Stimulated activated CD8-positive, alpha-beta memory T cell treated with anti-CD3 and anti-CD28 coated beads, Interleukin-15, amount 100 ng/mL, for 1 hour (primary cell): ENCODE data around the gene ADAMTSL2.

Experiments
- DNase-seq: peaks from one replicate; pipeline ENCODE4 v3.0.0-alpha.2; 2020; ENCODE audit warnings: low read depth

ADAMTSL2 gene

GRCh38 chr9:133575186-133576030 lies 40.9 kb downstream of the ADAMTSL2 start:
- DNase-seq, result no peak

GRCh38 chr9:133576031-133576874 lies 41.7 kb downstream of the ADAMTSL2 start:
- no peak for DNase-seq

- DNase-seq, result no peak
These were observed 42.6 kb downstream of the ADAMTSL2 start for GRCh38 chr9:133576875-133577736.

- DNase-seq, result no peak
These were observed 43.2 kb downstream of the ADAMTSL2 start for GRCh38 chr9:133577737-133578112.

GRCh38 chr9:133578524-133579441 lies 44.3 kb downstream of the ADAMTSL2 start:
- DNase-seq, result no peak

- DNase-seq, result no peak
These were observed 45.3 kb downstream of the ADAMTSL2 start for GRCh38 chr9:133579601-133580418.

GRCh38 chr9:133580419-133580738 lies 45.9 kb downstream of the ADAMTSL2 start:
- DNase-seq, result no peak

- DNase-seq, result no peak
These were observed 46.5 kb downstream of the ADAMTSL2 start for GRCh38 chr9:133581011-133581410.

- no peak for DNase-seq
These were observed 47.2 kb downstream of the ADAMTSL2 start for GRCh38 chr9:133581513-133582343.

GRCh38 chr9:133582501-133583045 lies 48.1 kb downstream of the ADAMTSL2 start:
- no peak for DNase-seq

GRCh38 chr9:133583111-133583510 lies 48.6 kb downstream of the ADAMTSL2 start:
- no peak for DNase-seq

- DNase-seq, result no peak
These were observed 49.1 kb downstream of the ADAMTSL2 start for GRCh38 chr9:133583586-133583985.

GRCh38 chr9:133584167-133584558 lies 49.7 kb downstream of the ADAMTSL2 start:
- DNase-seq, result no peak

- DNase-seq, result no peak
These were observed 50.3 kb downstream of the ADAMTSL2 start for GRCh38 chr9:133584559-133585476.

GRCh38 chr9:133585481-133586351 lies 51.2 kb downstream of the ADAMTSL2 start:
- no peak for DNase-seq

- no peak for DNase-seq
These were observed 52.5 kb downstream of the ADAMTSL2 start for GRCh38 chr9:133587051-133587450.

- DNase-seq, result no peak
These were observed 53.0 kb downstream of the ADAMTSL2 start for GRCh38 chr9:133587466-133587865.
